T-cell (primary cell): ENCODE measurements around the gene LST1. TPM values are rescaled to one million over a fixed set of nuclear protein-coding genes. Genes with fewer than 3 reads are reported as not detected.
A peak's percentile ranks its signal among the peaks of the same experiment; 100 is the strongest.

ENCODE experiments used
- ATAC-seq, 4 experiments: fragments of 200-7000 bp in 3 of 4; fragments of 150-1000 bp in 1 of 4; cut with Tn5 transposase; replicated peaks in 1 of 4; 1 replicate in 3 of 4; 2 replicates in 1 of 4; pipeline ENCODE4 v1.10.0; 2021; ENCODE audit warnings: moderate library complexity in 3 of 4, mild to moderate bottlenecking in 2 of 4, moderate number of reproducible peaks in 1 of 4
- CTCF ChIA-PET, 2 donors: fragments of 300-600 bp; sonication (Branson Sonifier 250); formaldehyde crosslinking; loops; one replicate each; lab custom pipeline; 2022; ENCODE audit warnings: antibody characterized with exemption in 2 of 2; lab: Charles Lee
- POLR2A ChIA-PET, 2 donors: fragments of 300-600 bp; sonication (Branson Sonifier 250); formaldehyde crosslinking; loops; one replicate each; lab custom pipeline; 2022; ENCODE audit warnings: antibody characterized with exemption in 2 of 2; lab: Charles Lee
- DNase-seq, 35 experiments: peaks; one replicate each; pipeline versions ENCODE4 v3.0.0 to v3.0.0-alpha.2; 2013 to 2023
- H3K27ac ChIP-seq: one replicate; pipeline ENCODE4 v1.5.1; 2013; ENCODE audit warnings: low read length
- H3K27me3 ChIP-seq, 2 experiments: replicated peaks in 1 of 2; 1 replicate in 1 of 2; 2 replicates in 1 of 2; pipeline versions ENCODE4 v1.6.1 to v1.7.0; 2013; ENCODE audit warnings: low read length in 1 of 2, mixed read lengths in 1 of 2; ENCODE audit not compliant: control insufficient read depth in 2 of 2, insufficient read depth in 2 of 2; ENCODE audit errors: extremely low read depth in 1 of 2
- H3K36me3 ChIP-seq, 2 donors: 1 replicate in 1 of 2; 2 replicates in 1 of 2; pipeline versions ENCODE4 v1.6.1 to v1.7.0; 2013; ENCODE audit warnings: low read length in 1 of 2; ENCODE audit not compliant: control insufficient read depth in 2 of 2, insufficient read depth in 1 of 2; ENCODE audit errors: extremely low read depth in 1 of 2
- H3K4me1 ChIP-seq, 2 experiments: 1 replicate in 1 of 2; 2 replicates in 1 of 2; pipeline versions ENCODE4 v1.6.1 to v1.7.0; 2013; ENCODE audit warnings: low read length in 2 of 2, mixed read lengths in 1 of 2; ENCODE audit not compliant: insufficient read depth in 2 of 2, control insufficient read depth in 1 of 2; ENCODE audit errors: extremely low read depth in 1 of 2
- H3K4me3 ChIP-seq, 2 donors: 1 replicate in 1 of 2; 2 replicates in 1 of 2; pipeline versions ENCODE4 v1.5.1 to v1.7.0; 2013; ENCODE audit warnings: mild to moderate bottlenecking in 2 of 2, low read length in 1 of 2, moderate library complexity in 1 of 2; ENCODE audit not compliant: control insufficient read depth in 1 of 2; ENCODE audit errors: extremely low read depth in 1 of 2
- H3K9me3 ChIP-seq: 2 replicates; pipeline ENCODE4 v1.7.0; 2013
- H3K27ac Mint-ChIP-seq, 2 donors: one replicate each; pipeline ENCODE4 v1.8.0; 2020 to 2021; ENCODE audit warnings: mild to moderate bottlenecking in 2 of 2, mixed read lengths in 2 of 2
- H3K27me3 Mint-ChIP-seq, 2 donors: one replicate each; pipeline ENCODE4 v1.8.0; 2021 to 2022; ENCODE audit warnings: mixed read lengths in 2 of 2
- H3K36me3 Mint-ChIP-seq: one replicate; pipeline ENCODE4 v1.8.0; 2021; ENCODE audit warnings: mixed read lengths
- H3K4me1 Mint-ChIP-seq, 3 donors: one replicate each; pipeline ENCODE4 v1.8.0; 2020 to 2022; ENCODE audit warnings: mixed read lengths in 3 of 3, mild to moderate bottlenecking in 1 of 3
- H3K4me3 Mint-ChIP-seq, 3 donors: one replicate each; pipeline ENCODE4 v1.8.0; 2020 to 2022; ENCODE audit warnings: mild to moderate bottlenecking in 3 of 3, mixed read lengths in 3 of 3, moderate library complexity in 3 of 3
- H3K9me3 Mint-ChIP-seq, 3 donors: one replicate each; pipeline ENCODE4 v1.8.0; 2020 to 2022; ENCODE audit warnings: mixed read lengths in 3 of 3
- WGBS: methylation state at CpG from one replicate; pipeline ENCODE4 v1.1.5; 2013; ENCODE audit warnings: missing lambda C conversion rate; ENCODE audit not compliant: insufficient coverage; 5-methylcytosine and 5-hydroxymethylcytosine counted together
- total RNA-seq, 35 experiments: library from RNA in 6 of 35; stranded (reverse) in 6 of 35; fragments of 120-200 nt in 1 of 35; gene quantifications; one replicate each; pipeline versions ENCODE4 v1.2.1 to v1.2.4 and lab custom pipeline; 2013 to 2026

The LST1 gene
- 10 to 100 TPM; 13.4 to 28.0 (median 20.4) TPM for total RNA-seq
- 25.8 TPM for total RNA-seq (2013)
- total RNA-seq (lab: John Stamatoyannopoulos, UW), result 0.99 to 9.7 (median 5.6) reads per million in 29 experiments

- Mint-ChIP-seq H3K4me1 (peaks cover 71 to 81% (median 77%) of the 10 kb centered on the region in 3 donors), H3K27me3 (no peaks in the 10 kb centered on the region), H3K27ac (peak within 1 kb of the TSS; percentile 94 to 98), H3K36me3 (peaks cover 10% of the 10 kb centered on the region), H3K4me3 (peak within 1 kb of the TSS; percentile 44 to 97 (median 66)), H3K9me3 (no peaks in the 10 kb centered on the region)
- WGBS, result no CpG with 5 or more reads among the region's 1 CpG
- CTCF ChIA-PET, result interaction anchor here in 1 of 2 donors (1.0 to 8.3 kb wide), 6 partner anchors 9 to 35 kb away, joined by 5 to 167 read pairs (median 6); partner anchors contain the start of genes NCR3 and TNF
- peak within 1 kb of the TSS; percentile 86 for H3K27ac ChIP-seq
- no peaks in the 10 kb centered on the region for H3K36me3 ChIP-seq
- H3K27me3 ChIP-seq, result no peaks in the 10 kb centered on the region
- peak within 1 kb of the TSS; percentile 22 to 36 for H3K4me3 ChIP-seq
- H3K4me1 ChIP-seq, result peaks cover 47 to 83% of the 10 kb centered on the region in 2 experiments
- POLR2A ChIA-PET, result interaction anchor here (0.6 to 0.8 kb wide), 2 partner anchors 11 to 1374 kb away, joined by 4 to 5 read pairs; partner anchors contain the start of gene TNF (in 1 of the 2)
- DNase-seq (no peak), ATAC-seq (no peak)
- no peaks in the 10 kb centered on the region for H3K9me3 ChIP-seq
Observed at GRCh38 chr6:31586008-31586407, at the start of gene LST1. LST1 (plus strand) TSS chr6:31586277; CDS start chr6:31587300, 1,023 bp downstream.

- DNase-seq, result peak in 2 of 35 experiments; percentile 17 to 23
Observed at GRCh38 chr6:31538805-31539400, 47.2 kb upstream of the LST1 start.

GRCh38 chr6:31540640-31541039, 45.4 kb upstream of the LST1 start:
- H3K27ac Mint-ChIP-seq, result peak overlapping the region; percentile 99
- H3K36me3 ChIP-seq, result peaks cover 11 to 47% of the 10 kb centered on the region in 2 donors
- H3K27ac ChIP-seq, result peak overlapping the region; percentile 99
- H3K9me3 ChIP-seq, result no peaks in the 10 kb centered on the region
- peak overlapping the region; percentile 96 to 99 (median 97) for H3K4me3 Mint-ChIP-seq
- 20% methylated on average over 1 of the region's 4 CpGs for WGBS
- H3K27me3 Mint-ChIP-seq, result no peaks in the 10 kb centered on the region
- H3K9me3 Mint-ChIP-seq, result no peaks in the 10 kb centered on the region
- ChIA-PET CTCF (interaction anchor here (0.8 to 6.2 kb wide), 7 partner anchors 43 to 824 kb away, joined by 3 to 40 read pairs (median 5); partner anchors contain the start of genes BAG6 (in 1 of the 2) and MDC1 (in 1 of the 2)), POLR2A (interaction anchor here in 1 of 2 donors (0.8 to 1.0 kb wide), 2 partner anchors 78 to 141 kb away, joined by 3 read pairs; no protein-coding TSS in a partner anchor)
- no peaks in the 10 kb centered on the region for H3K27me3 ChIP-seq
- H3K4me1 ChIP-seq, result peaks cover 25 to 40% of the 10 kb centered on the region in 2 experiments
- ATAC-seq (no peak), DNase-seq (no peak)
- peaks cover 57 to 62% (median 60%) of the 10 kb centered on the region in 3 donors for H3K4me1 Mint-ChIP-seq
- peaks cover 42% of the 10 kb centered on the region for H3K36me3 Mint-ChIP-seq
- peak overlapping the region; percentile 87 to 99 for H3K4me3 ChIP-seq

More at GRCh38 chr6:31538805-31539400, 47.2 kb upstream of the LST1 start:
- H3K4me3 Mint-ChIP-seq, result peak overlapping the region; percentile 96 to 99 (median 97)
- Histone ChIP-seq H3K27ac (peak overlapping the region; percentile 99), H3K36me3 (peaks cover 11 to 65% of the 10 kb centered on the region in 2 donors), H3K27me3 (no peaks in the 10 kb centered on the region), H3K4me1 (peaks cover 25 to 44% of the 10 kb centered on the region in 2 experiments), H3K4me3 (no peak overlapping the region), H3K9me3 (no peaks in the 10 kb centered on the region)
- no peaks in the 10 kb centered on the region for H3K9me3 Mint-ChIP-seq
- WGBS, result 0% methylated on average over 1 of the region's 6 CpGs
- H3K27me3 Mint-ChIP-seq, result no peaks in the 10 kb centered on the region
- ChIA-PET CTCF (interaction anchor here in 1 of 2 donors (0.6 to 6.2 kb wide), 2 partner anchors 48 to 59 kb away, joined by 3 to 40 read pairs; no protein-coding TSS in a partner anchor), POLR2A (interaction anchor here (0.5 to 1.1 kb wide), 2 partner anchors 11 to 42 kb away, joined by 3 to 5 read pairs; no protein-coding TSS in a partner anchor)
- peaks cover 61 to 64% (median 62%) of the 10 kb centered on the region in 3 donors for H3K4me1 Mint-ChIP-seq
- peaks cover 56% of the 10 kb centered on the region for H3K36me3 Mint-ChIP-seq
- no peak for ATAC-seq
- H3K27ac Mint-ChIP-seq, result peak overlapping the region; percentile 99

- CTCF ChIA-PET, result interaction anchor here (0.6 to 6.2 kb wide), 15 partner anchors 10 to 824 kb away, joined by 3 to 40 read pairs (median 4); partner anchors contain the start of genes BAG6 (in 1 of the 2), LTA (in 1 of the 2), MDC1 (in 1 of the 2) and MICB (in 1 of the 2)
- ATAC-seq (peak; percentile 29 to 44 (median 38)), DNase-seq (peak; percentile 53 to 90 (median 81))
- peaks cover 25 to 42% of the 10 kb centered on the region in 2 experiments for H3K4me1 ChIP-seq
- peak overlapping the region; percentile 87 to 99 for H3K4me3 ChIP-seq
- POLR2A ChIA-PET, result interaction anchor here (0.6 to 1.2 kb wide), 16 partner anchors 9 to 357 kb away, joined by 3 to 5 read pairs (median 3); partner anchors contain the start of genes BAG6 (in 1 of the 2) and MICB (in 1 of the 2)
- peak overlapping the region; percentile 99 for H3K27ac Mint-ChIP-seq
- WGBS, result 0% methylated on average over 5 of the region's 21 CpGs
- H3K27me3 ChIP-seq, result no peaks in the 10 kb centered on the region
- H3K9me3 Mint-ChIP-seq, result no peaks in the 10 kb centered on the region
- H3K27ac ChIP-seq, result peak overlapping the region; percentile 99
- H3K9me3 ChIP-seq, result no peaks in the 10 kb centered on the region
- peak overlapping the region; percentile 96 to 99 (median 97) for H3K4me3 Mint-ChIP-seq
- H3K27me3 Mint-ChIP-seq, result no peaks in the 10 kb centered on the region
- H3K4me1 Mint-ChIP-seq, result peaks cover 52 to 62% (median 56%) of the 10 kb centered on the region in 3 donors
- peaks cover 11 to 42% of the 10 kb centered on the region in 2 donors for H3K36me3 ChIP-seq
- peaks cover 37% of the 10 kb centered on the region for H3K36me3 Mint-ChIP-seq
Observed at GRCh38 chr6:31541059-31541657, 44.9 kb upstream of the LST1 start.

DNA sequence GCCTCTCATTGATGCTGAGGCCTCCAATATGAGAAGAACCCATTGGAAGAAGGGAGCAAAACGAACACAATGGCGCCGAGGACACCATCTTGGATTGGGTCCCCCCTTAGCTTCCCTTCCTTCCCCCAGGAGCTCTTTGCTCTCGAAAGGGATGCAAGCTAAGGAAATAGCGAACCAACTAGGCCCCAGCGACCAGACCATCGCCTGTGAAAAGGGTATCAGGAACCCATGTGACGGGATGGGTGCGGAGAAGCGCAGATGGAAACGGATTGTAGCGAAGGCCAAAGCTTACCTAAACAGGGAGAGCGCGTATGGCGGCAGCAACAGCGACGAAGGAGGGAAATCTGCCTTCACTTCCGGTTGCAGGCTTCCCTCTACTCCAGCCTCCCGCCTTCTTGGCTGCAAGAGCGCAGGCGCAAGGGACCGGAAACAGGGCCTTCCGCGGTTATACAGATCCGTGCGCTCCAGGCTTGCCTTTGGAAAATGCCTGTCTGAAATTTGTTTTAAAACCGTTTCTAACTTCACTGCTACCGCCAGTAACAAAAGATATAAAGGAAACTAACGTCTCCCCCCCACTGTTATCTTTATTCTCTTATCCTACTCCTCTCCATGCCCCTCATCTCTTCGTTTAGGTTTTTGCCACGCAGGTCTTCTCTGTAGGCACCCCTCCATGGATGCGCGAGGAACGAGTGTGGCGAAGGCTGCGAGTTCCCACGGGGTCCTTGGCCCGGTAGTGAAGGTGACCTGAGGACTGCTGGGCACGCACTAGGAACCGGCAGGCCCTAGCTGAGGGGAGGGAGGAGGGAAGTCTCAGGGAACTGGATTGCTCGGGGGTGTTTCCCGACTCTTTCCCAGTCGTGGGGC, 44.2 kb upstream of the LST1 start, which contains the start of gene DDX39B:
Gene DDX39B, minus strand, starts transcription at position 346 of the 864 bp plus-strand sequence. CDS start 1,471 bp downstream, outside the sequence.
- ChIA-PET CTCF (interaction anchor here (0.6 to 6.2 kb wide), 15 partner anchors 9 to 825 kb away, joined by 3 to 40 read pairs (median 3); partner anchors contain the start of genes BAG6 (in 1 of the 2), LTA (in 1 of the 2), MDC1 (in 1 of the 2) and MICB (in 1 of the 2)), POLR2A (interaction anchor here (0.6 to 1.2 kb wide), 18 partner anchors 9 to 1296 kb away, joined by 3 to 6 read pairs (median 3); partner anchors contain the start of genes BAG6 (in 1 of the 2) and MICB (in 1 of the 2))
- 0% methylated on average over 35 of the region's 43 CpGs for WGBS
- H3K27me3 ChIP-seq, result no peaks in the 10 kb centered on the region
- Mint-ChIP-seq H3K9me3 (no peaks in the 10 kb centered on the region), H3K27ac (peak within 1 kb of the TSS; percentile 99), H3K36me3 (peaks cover 31% of the 10 kb centered on the region), H3K27me3 (no peaks in the 10 kb centered on the region), H3K4me3 (peak within 1 kb of the TSS; percentile 96 to 99 (median 97)), H3K4me1 (peaks cover 53 to 68% (median 54%) of the 10 kb centered on the region in 3 donors)
- H3K9me3 ChIP-seq, result no peaks in the 10 kb centered on the region
- peak; percentile 84 to 97 (median 93) for DNase-seq
- peak; percentile 80 to 81 (median 80) for ATAC-seq
- peak within 1 kb of the TSS; percentile 87 to 99 for H3K4me3 ChIP-seq
- H3K36me3 ChIP-seq, result peaks cover 9 to 35% of the 10 kb centered on the region in 2 donors
- H3K27ac ChIP-seq, result peak within 1 kb of the TSS; percentile 99
- peaks cover 28 to 46% of the 10 kb centered on the region in 2 experiments for H3K4me1 ChIP-seq
